ENCODE measurements around the gene CENPU.

- TF ChIP-seq CTCF (IDR thresholded peaks at IDR 0.05 in 8 of 11, conservative IDR thresholded peaks at IDR 0.05 in 3 of 11) (no peak), POLR2A (IDR thresholded peaks at IDR 0.05) (no peak)
These were observed 52.0 kb downstream of the CENPU start for GRCh38 chr4:184681916-184682315.
